Measurements from ENCODE around the gene DICER1.

GRCh38 chr14:95061317-95062093 is 95.8 kb downstream of the DICER1 start:
- TF ChIP-seq STAT1 (IDR thresholded peaks at IDR 0.05; ENCODE audit: unreplicated experiment) (no peak), CTCF (conservative IDR thresholded peaks at IDR 0.05; ENCODE audit: low read depth in 2 of 2) (no peak), EZH2phosphoT487 (IDR thresholded peaks at IDR 0.05; ENCODE audit: unreplicated experiment) (no peak), ZNF462 (CRISPR knock-in tag; IDR thresholded peaks at IDR 0.05) (no peak), EZH2 (IDR thresholded peaks at IDR 0.05; ENCODE audit: low read depth, unreplicated experiment) (no peak), ETS1 (IDR thresholded peaks at IDR 0.05) (no peak), REST (IDR thresholded peaks at IDR 0.05; ENCODE audit: unreplicated experiment) (no peak)
